LHCN-M2 (cell line): ENCODE results near the gene KIFC3. TPM values are rescaled to one million over a fixed set of nuclear protein-coding genes. Genes with fewer than 3 reads are reported as not detected.
A peak's percentile ranks its signal among the peaks of the same experiment; 100 is the strongest.
"Not testable (repeated sequence)": the region's sequence is repeated elsewhere in the genome, so short reads cannot be mapped to it uniquely, and the experiment has no call there.

ENCODE experiments used
- DNase-seq: peaks from one replicate; pipeline ENCODE4 v3.0.0-alpha.2; 2012; ENCODE audit warnings: low read depth
- total RNA-seq: library from RNA; depleted of rRNA; stranded (reverse); fragments of >200 nt; gene quantifications from 2 replicates; pipeline ENCODE4 v1.2.3, GENCODE V29; 2014

KIFC3 gene
- total RNA-seq, 1 experiment from 2014 or later: 77.4 TPM

DNA sequence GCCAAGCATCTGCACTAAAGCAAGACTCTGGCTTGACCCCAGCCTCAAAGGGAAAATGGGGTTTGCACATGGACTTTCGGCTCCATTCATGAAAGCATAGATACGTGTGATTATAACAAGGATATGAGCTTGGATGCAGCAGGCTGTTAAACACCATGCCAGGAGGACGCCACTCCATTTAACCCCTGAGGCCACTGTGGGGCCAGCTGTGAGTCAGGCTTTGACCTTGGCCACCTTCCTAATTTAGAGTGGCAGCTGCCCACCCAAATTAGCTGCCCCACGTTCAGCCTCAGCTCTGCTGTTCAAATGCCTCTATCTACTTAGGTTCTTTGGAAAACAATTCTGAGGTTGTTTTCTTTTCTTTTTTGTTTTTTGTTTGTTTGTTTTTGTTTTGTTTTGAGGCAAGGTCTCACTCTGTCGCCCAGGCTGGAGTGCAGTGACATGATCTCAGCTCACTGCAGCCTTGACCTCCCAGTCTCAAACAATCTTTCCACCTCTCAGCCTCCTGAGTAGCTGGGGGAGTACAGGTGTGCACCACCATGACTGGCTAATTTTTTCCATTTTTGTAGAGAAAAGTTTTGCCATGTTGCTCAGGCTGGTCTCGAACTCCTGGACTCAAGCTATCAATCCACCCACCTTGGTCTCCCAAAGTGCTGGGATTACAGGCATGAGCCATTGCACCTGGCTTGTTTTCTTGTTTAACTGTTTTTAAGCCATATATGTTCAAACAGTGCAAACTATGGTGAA is 23.2 kb upstream of the KIFC3 start:
- no peak for DNase-seq

GRCh38 chr16:57824888-57825287 is 22.6 kb upstream of the KIFC3 start:
- DNase-seq: no peak

- DNase-seq: no peak
Observed at GRCh38 chr16:57823836-57824235, 21.5 kb upstream of the KIFC3 start.

DNA sequence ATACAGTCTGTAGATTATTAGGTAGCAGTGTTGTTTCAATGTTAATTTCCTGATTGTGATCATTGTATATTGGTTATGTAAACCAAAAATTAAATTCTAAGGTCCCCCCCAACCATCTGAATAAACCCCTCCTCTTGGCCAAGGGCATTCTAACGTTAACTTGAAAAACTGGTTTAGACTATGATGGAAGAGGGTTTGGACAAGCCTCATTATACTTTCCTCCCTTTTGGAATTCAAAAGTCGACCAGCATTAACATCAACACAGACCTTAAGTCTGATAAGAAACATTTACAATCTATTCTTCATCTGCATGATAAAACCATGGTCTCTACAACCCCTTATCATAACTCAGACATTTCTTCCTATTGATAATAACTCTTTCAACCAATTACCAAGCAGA is 20.6 kb upstream of the KIFC3 start:
- DNase-seq: no peak

- DNase-seq: no peak
Observed at GRCh38 chr16:57822018-57822553, 19.8 kb upstream of the KIFC3 start.

- no peak for DNase-seq
Observed at GRCh38 chr16:57821149-57821971, 19.1 kb upstream of the KIFC3 start.

- no peak for DNase-seq
Observed at GRCh38 chr16:57818377-57819064, 16.2 kb upstream of the KIFC3 start.

- no peak for DNase-seq
Observed at GRCh38 chr16:57817680-57818079, 15.4 kb upstream of the KIFC3 start.

GRCh38 chr16:57815987-57816745 is 13.9 kb upstream of the KIFC3 start:
- peak; percentile 99 for DNase-seq

DNA sequence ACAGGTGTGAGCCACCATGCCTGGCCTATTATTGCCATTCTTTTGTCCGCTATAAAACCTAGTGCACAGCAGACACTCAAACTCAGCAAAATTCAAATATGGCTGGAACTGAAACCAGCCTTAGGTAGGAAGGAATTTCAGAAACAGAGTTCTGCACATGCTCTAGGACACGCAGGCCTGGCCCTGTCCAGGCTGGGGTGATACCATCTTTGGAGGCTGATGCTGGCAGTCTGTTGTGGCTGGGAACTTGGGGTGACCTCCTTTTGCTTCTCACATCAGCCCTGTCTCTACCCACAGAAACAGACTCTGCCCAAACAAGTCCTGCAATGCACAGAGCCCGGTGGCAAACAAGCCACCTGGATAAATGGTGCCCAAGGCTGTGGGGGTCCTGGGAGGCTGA is 12.6 kb upstream of the KIFC3 start:
- DNase-seq: no peak

DNA sequence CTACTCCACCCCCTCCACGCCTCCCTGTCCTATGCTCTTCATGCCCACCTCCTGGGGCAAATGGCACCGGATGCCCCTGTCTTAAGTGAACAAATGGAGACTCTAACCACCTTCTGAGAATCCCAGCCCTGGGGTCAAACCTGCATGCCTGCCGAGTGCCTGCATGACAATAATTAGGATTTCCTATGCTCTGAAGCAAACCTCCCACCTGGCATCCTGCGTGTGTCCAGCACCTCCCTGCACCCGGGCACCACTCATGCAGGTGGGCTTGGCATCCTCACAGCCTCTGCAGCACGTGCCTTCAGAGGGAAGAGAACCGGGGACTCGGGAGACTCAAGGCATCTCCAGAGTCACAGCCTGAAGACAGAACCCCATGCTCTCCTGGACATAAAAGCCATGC is 11.2 kb upstream of the KIFC3 start:
- DNase-seq: no peak

DNA sequence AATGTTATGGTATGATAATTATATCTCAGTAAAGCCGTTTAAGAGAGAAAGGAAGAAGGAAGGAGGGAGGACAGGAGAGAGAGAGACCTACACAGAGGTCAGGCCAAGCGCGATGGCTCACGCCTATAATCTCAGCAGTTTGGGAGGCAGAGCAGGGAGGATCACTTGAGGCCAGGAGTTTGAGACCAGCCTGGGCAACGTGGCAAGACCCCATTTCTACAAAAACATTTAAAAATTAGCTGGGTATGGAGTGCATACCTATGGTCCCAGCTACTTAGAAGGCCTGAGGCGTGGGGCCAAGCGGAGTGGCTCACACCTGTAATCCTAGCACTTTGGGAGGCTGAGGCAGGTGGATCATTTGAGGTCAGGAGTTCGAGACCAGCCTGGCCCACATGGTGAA is 9.0 kb upstream of the KIFC3 start:
- not testable (repeated sequence) for DNase-seq

GRCh38 chr16:57810197-57811031 is 8.1 kb upstream of the KIFC3 start:
- peak; percentile 87 for DNase-seq

GRCh38 chr16:57809276-57810196 is 7.2 kb upstream of the KIFC3 start:
- no peak for DNase-seq

GRCh38 chr16:57808589-57809228 is 6.4 kb upstream of the KIFC3 start:
- no peak for DNase-seq

DNA sequence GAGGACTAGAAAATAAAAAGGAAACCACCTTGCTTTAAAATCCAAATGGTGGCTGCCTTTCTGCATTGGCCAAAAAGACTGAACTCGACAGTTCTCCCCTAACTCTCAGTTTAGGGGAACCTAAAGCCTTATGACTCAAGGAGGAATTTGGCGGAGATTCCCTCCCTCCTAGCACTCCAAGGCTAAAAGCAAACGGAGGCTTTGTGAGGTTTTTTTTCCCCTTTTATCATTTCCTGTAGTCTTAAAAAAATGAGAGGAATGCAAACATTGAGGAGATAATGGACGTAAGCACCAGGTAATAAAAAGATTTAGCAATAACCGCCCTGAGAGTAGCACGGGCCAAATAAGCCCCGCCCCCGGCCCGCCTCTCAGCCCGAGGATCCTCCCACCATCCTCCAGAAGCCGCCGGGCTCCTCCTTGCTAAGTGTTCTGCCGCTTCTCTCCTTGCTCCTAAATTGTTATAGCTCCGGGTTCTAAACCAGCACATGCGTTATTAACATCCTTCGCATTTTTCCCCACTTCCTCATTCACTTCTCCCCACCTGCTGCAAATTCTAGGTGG is 5.8 kb upstream of the KIFC3 start:
- DNase-seq: peak; percentile 74

- DNase-seq: peak; percentile 59
Observed at GRCh38 chr16:57807252-57807967, 5.1 kb upstream of the KIFC3 start.

GRCh38 chr16:57805176-57805575 is 2.9 kb upstream of the KIFC3 start:
- DNase-seq: no peak
